Middle frontal gyrus (tissue), 1 donor: Measurements from ENCODE around the gene TEKT4.
"Not testable (repeated sequence)": the region's sequence is repeated elsewhere in the genome, so short reads cannot be mapped to it uniquely, and the experiment has no call there.

Source experiments
- DNase-seq: peaks from one replicate; pipeline ENCODE4 v3.0.0-alpha.2; 2015; ENCODE audit warnings: low spot score; ENCODE audit errors: extremely low spot score

The TEKT4 gene, protein sequence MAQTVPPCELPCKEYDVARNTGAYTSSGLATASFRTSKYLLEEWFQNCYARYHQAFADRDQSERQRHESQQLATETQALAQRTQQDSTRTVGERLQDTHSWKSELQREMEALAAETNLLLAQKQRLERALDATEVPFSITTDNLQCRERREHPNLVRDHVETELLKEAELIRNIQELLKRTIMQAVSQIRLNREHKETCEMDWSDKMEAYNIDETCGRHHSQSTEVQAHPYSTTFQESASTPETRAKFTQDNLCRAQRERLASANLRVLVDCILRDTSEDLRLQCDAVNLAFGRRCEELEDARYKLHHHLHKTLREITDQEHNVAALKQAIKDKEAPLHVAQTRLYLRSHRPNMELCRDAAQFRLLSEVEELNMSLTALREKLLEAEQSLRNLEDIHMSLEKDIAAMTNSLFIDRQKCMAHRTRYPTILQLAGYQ

DNA sequence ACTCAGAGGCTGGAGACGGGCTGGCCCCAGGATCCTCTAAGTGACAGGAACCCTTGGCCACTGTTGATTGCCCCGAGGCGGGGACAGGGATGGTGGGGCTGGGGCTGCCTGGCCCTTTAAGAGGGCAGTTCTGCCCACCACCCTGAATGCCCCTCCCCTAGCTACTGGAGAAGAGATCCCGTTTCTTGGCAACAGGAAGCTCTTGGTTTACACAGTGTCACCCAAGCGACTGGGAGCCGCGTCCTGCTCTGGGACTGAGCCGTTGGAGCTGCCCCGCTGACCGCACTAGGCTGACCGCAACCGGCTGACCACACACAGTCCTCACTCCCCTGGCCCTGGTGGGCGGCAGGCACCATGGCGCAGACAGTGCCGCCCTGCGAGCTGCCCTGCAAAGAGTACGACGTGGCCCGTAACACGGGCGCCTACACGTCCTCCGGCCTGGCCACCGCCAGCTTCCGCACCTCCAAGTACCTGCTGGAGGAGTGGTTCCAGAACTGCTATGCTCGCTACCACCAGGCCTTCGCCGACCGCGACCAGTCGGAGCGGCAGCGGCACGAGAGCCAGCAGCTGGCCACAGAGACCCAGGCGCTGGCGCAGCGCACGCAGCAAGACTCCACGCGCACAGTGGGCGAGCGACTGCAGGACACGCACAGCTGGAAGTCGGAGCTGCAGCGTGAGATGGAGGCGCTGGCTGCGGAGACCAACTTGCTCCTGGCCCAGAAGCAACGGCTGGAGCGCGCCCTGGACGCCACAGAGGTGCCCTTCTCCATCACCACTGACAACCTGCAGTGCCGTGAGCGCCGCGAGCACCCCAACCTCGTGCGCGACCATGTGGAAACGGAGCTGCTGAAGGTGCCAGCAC is at the start of gene TEKT4:
Gene TEKT4 (plus strand): TSS at position 205 of the 862 bp plus-strand sequence. CDS start 150 bp downstream, at position 355.
- no peak for DNase-seq

DNA sequence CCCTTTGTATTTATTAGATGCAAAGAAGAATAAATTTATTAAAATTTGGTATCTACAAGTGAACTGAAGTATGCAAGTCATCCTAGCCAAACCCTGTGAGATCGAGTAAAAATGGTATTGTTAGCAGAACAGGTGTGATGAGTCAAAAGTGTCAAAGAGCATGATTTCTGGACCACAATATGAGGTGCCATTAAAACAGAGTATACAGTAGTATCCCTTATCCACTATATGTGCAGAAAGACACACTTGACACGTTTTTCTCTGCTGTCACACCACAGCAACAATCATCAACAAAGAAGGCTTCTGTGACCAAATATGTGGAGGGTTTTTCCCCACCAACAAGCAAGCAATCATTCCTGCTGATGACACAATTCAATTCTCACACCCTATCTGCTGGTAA is 32.0 kb upstream of the TEKT4 start:
- DNase-seq: not testable (repeated sequence)

DNA sequence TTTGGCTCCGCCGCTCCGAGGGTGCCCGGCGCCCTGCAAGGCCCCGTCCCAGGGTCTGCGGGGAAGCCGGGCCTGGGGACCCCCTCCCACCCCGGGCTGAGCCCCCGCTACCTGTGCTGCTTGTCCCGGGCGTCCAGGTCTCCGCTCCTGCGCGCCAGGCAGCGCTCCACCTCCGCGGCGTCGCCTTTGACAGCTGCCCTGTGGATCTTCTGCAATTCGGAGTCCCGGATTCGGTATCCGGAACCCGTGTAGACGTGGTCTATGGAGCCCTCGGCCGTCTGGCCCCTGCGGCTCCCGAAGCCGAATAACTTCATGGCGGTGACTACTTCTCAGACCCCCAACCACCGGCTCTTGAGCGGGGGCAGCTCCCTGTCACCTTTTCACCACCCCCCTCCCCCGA is 14.4 kb upstream of the TEKT4 start:
- DNase-seq: not testable (repeated sequence)

DNA sequence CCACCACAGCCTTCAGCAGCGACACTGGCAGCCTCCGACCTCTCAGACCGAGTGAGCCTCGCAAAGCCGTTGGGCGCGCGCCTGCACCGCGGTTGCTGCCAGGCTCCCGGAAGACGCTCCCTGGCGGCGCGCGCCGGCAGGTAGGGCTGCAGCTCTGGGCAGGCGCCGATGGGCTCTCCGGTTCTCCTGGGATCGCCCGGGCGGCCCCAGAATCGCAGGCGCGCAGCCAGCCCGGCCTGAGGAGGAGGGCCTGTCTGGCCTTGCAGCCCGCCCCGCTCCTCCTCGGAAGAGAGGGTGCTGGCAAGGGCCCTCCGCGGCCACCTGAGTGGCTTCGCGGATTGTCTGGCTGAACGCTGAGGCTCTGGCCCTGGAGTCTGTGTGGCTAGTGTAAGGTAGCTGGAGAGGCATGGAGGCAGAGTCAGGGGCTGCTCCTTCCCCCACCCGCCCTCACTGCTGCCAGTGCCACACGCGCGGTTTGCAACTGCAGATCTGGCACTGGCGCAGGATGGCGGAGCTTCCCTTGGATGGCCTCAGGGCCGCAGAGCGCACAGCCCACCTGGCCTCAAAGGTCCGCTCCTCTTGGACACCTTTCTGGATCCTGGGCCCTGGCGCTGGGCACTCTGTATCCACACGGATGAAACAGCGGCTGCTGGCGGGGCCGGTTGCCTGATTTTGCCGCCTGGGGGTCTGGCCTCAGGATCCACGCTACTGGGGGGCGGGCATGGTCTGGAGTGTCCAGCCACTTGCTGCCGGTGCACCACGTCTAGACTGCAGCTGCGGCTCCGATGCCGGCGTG is 13.7 kb upstream of the TEKT4 start:
- not testable (repeated sequence) for DNase-seq

DNA sequence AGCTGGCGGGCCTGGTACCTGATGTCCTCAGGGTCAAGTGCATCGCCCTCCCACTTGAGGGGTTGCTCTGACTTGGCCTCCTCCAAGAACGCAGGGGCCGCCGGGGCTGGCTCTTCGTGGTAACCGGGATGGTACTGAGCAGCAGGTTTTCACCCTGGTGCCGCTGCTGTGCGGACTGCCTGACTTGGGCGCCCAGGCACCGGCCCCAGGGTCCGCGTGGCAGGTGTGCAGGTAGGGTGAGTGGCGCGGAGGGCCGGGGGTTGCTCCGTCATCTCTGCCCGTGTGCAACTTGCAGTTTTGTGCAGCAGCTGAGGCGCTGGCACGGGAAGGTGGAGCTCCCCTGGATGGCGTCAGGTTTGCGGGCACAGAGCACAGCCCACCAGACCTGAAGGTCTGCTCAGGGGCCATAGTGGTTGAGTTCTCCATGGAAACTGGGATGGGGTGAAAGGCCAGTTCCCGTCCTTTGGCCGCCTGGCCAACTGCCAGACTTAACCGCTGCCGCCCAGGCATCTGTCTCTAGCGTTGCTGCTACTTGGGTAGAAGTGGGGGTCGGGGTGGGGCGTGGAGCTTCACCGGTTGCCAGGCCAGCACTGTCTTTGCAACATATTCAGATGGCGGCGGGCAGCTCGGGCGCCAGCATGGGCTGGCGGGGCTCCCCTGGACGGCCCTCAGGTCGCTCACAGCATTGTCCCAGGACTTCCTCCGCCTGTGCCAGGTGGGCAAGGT is 12.9 kb upstream of the TEKT4 start:
- not testable (repeated sequence) for DNase-seq

DNA sequence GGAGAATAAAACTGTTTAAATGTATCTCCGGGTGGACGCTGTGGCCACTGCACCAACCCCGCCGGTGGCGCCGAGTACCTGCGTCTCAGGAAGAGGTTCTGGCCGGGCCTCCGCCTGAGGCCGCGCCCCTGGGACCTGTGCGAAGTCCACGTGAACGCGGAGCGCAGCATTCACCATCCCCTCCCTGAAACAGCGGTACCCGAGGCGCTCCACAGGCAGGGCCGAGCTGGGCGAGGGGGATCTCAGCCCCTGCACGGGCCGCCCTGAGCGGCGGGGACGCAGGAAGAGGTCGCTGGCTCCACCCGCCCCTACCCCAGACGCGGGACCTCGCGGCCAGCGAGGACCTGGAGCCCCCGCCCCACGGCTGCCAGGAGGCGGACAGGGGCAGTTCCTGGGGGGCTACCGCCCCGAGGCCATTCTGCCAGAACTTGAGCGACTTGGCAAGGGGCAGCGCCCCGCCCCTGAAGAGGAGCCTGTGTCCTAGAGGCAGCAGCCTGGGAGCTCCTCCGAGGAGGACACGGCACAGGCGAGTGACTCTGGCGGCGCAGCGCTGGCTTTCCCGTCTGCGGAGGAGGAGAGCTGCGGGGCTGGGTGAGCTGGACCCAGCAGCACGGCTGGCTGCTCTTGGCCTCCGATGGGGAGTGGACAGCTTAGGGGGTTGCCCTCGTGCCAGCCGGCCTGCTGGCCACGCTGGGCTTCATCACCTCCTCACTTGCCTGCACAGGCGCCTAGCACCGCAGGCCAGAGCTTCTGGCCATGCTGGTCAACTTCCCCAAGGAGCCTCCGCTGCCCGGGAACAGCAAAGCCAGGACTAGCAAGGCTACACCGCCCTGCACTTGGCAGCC is 9.7 kb upstream of the TEKT4 start:
- DNase-seq: no peak

DNA sequence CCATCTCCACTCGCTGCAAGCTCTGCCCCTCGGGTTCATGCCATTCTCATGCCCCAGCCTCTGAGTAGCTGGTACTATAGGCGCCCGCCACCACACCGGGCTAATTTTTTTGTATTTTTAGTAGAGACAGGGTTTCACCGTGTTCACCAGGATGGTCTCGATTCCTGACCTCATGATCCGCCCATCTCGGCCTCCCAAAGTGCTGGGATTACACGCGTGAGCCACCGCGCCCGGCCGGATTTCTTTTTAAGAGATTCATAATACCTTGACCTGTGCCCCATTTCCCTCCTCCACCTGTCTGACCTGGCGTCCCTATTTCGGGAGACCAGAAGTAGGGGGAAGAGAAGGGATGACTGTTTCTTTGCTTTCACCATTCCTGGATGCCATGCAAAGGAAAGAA is 8.3 kb upstream of the TEKT4 start:
- not testable (repeated sequence) for DNase-seq

DNA sequence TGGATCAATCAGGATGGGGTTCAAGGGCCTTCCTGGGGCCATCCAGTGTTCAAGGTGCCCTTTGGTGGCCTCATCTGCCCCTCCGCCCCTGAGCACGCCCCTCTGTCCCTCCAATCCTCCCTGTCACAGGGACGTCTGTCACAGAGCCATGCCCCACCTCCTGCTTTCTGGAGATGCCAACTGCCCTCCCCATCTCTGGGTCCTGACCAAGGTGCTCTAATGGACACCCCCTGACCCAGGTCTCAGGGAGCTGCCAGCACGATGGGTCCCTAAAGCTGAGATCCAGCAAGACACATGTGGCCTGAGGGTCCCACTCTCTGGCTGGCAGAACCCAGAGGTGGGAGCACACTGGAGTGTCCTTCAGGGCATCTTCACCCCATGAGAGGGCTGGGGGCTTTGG is 2.1 kb upstream of the TEKT4 start:
- DNase-seq: no peak

DNA sequence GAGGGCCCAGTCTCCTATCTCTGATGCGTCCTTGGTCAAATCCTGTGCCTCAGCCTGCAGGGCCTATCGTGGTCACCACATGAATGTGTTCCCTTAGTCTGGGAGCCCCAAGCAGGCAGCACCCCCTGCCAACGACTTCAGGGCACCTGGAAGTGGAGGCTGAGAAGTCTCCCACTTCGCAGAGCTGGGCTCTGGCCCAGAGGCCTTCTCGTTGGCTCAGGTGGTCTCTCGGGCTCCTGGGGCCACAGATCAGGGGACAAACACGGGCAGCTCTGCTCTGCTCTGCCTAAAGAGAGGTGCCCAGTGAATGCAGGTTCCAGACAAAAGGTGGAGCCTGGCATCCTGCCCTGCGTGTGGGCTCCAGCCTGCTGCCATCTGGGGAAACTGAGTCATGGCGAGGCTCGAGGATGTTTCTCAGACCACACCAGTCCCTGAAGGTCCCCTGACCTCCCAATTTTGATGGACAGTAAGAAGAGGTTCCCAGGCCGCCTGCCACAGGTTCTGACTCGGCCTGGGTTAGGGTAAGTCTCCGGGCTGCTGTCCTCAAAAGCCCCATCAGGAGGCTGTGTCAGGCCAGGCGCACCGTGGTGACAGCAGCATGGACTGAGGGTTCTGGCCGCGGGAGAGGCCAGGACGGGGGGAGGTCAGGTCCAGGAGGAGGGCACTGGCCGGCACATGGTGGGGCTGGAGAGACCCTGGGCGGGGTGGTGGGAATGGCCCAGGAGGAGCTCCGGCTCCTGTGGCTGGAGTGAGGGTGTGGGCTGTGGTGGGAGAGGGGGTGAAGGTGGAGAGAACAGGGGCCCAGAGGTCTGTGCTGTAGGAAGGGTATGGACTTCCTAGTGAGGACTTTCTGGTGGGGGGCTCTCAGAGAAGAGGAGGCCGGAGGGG is 1.4 kb upstream of the TEKT4 start:
- DNase-seq: no peak

DNA sequence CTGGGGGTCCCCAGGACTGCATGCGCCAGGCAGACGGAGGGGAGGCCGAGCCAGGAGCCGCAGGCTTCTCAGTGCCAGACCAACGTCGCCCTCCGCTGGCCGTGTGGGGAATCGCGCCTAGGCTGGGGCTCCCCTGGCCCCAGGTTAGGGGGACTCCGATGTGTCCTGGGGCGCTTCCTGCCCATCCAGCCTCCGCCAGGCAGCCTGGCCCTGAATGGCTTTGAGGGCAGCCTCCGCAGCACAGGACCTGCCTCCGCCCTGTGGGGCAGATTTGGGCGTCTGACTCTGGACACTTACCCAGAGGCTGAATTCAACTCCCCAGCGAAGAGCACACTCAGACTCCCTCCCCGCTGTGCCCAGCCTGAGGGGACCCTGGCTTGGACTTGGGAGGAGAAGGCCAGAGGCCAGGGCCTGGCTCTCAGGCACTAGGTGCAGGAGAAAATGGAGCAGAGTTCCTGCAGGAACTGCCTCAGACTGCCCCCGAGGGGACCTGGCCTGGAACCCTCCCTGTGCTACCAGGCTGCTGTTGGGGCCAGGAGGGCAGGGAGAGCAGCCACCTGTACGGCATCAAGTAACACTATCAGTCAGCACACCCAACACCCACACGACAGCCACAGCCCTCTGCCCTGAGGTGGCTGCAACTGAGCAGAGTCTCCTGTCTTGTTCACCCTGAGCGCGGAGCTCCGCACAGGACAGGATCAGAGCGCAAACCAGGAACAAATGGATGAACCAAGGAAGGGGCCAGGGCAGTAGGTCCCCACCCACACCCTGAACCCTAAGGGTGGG is 597 bp upstream of the TEKT4 start:
- DNase-seq: no peak

DNA sequence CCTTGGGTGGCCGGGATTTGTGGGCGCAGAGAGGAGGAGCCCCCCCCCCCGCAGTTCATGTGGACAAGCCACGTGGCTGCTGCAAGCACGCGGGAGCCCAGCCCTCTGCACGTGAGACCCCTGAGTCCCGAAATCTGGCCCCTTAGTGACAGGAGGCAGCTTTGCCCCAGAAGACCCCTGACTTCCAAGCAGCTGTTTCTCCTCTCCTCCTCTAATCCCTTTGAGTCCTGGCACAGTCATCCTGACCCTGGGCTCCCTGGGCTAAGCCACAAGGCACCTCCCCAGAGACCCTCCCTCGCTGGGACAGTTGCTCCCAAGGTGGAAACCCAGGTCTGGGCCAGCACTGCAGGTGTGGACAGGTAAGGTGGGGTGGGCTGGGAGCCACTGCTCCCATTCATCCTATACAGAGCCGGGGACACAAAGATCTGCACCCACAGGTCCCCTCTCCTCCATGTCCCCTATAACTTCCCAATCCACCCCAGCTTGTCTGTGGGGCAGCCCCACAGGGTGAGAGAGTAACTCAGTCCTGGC is 923 bp downstream of the TEKT4 start:
- DNase-seq: no peak

DNA sequence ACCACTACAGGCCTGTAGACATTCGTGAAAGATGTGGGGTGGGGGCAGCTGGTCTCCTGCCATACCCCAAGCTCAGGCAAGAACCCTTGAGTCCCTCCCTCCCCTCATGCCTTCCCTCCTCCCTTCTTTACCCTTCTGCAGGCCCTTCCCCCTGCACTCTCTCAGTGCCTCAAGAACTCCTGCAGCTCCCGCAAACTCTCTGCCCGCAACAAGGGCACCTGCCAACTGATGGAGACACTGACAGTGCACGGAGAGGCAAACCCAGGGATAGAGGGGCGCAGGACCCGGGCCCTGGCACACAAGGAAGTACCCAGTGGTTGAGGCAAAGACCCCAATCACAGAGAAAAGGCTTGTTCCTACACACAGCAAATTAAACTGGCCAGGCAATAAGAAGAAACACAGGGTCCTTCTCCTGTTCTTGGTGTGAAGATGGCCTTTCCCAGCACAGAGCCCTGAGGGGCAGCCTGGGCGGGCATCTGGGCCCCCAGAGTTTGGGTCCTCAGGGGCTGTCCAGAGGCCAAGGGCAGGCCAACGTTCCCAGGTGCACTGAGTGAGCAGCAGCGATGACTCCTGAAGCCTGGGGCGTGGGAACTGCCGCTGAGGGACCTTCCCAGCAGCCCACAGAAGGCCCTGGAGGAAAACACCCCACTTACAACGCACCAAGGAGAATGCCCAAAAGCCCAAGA is 1.6 kb downstream of the TEKT4 start:
- no peak for DNase-seq

DNA sequence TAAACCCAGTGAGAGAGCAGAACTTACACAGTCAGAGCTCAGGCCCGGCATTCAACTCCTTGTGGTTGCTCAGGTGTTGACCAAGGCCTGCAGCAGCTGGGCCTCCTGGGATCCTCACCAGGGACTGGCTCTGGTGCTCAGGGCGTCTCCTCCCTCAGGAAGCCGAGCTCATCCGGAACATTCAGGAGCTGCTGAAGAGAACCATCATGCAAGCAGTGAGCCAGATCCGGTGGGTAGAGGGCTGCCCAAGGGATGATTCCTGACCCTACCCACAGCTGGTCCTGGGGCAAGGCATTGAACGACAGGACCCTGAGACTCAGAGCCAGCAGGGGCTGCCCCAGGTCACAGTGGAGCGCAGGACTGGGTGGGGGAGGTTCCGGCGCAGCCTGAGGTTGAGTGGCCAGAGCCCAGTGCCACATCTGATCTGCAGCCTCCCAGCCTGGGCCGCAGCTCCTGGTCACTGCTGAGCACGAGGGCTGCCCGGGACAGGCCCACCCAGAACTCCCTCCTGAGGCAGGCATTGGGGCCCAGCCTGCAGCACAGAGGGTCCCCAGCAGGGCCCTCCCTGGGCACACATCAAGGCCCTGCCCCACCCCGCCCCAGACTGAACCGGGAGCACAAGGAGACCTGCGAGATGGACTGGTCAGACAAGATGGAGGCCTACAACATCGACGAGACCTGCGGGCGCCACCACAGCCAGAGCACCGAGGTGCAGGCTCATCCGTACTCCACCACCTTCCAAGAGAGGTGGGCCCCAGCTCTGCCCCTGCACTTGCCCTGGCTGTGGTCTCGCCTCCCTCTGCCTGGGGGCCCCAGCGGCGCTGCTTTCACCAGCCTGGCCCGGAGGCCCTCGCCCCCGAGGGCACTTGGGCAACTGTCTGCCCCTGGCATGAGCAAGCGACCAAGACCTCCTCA is 2.4 kb downstream of the TEKT4 start:
- DNase-seq: no peak

DNA sequence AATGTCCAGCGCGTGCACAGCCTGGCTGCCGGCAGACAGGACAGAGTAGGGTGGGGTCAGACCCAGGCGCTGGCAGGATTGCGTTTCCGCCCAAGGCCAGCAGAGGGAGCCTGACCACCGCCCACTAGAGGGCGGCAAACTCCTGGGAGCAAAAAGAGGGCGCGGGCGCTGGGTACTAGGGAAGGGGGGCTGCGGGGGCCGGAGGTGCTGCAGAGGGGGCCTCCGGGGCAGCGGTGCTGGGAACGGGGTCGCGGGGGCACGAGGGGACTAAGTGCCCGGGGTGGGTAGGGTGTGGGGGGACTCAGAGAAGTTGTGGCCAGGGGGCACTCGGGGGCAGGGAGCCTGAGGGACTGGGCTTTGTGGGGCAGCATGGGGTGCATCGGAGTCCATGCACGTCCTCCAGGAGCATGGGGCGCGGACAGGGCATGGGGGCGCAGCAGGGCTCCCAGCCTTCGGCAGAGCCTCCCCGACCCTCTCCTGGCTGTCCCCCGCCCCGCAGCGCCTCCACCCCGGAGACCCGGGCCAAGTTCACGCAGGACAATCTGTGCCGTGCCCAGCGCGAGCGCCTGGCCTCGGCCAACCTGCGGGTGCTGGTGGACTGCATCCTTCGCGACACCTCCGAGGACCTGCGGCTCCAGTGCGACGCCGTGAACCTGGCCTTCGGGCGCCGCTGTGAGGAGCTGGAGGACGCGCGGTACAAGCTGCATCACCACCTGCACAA is 3.2 kb downstream of the TEKT4 start:
- no peak for DNase-seq

DNA sequence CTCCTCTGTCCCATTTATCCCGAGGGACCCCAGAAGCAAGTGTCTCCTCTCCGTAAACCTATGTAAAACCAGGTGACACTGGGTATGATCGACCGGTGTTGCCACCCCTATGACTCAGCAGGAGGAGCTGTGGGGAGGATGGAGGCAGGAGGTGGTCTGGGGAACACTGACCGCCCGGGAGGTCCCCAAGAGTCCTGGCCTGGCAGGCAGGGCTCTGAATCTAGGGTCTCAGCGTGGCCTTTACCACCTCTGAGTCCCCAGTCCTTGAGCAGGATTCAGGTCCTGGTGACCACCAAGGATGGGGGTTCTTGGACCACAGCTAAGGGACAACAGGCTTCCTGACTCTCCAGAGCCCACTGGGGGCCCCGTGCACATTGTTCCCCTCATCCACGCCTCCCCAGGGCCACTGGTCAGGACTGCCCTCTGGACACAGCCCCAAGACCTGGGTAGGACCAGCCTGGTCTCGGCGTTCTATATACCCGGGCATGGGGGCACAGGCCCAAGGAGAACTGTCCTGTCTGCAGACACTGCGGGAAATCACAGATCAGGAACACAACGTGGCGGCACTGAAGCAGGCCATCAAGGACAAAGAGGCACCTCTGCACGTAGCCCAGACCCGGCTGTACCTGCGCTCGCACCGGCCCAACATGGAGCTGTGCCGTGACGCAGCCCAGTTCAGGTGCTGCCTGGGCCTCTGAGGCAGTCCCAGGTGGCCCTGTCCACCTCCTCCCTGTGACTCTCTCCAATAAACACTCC is 4.0 kb downstream of the TEKT4 start:
- no peak for DNase-seq
